Measurements from ENCODE around the gene RAPGEF3.

Gene RAPGEF3

DNA sequence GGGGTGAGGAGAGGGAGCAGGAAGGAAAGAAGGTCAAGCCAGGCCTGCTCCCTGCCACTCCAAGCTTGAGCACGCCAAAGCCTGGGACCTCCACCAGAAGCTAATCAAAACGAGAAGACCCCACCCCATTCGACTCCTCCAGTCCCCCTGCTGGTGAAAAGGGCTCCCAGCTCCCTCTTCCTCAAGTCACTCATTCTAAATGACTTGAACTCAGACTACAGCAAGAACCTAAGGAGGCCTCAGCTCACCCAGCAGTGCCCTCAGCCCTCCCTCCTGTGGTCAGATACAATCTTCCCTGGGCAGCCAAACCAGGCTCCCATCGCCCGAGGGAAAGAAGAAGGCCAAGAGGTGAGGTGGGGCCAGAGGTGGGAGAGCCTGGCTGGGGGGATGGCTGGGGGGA is 43.6 kb upstream of the RAPGEF3 start:
- DNase-seq (ENCODE audit: extremely low read depth, low read depth), result no peak
- TF ChIP-seq, protein P1, sequence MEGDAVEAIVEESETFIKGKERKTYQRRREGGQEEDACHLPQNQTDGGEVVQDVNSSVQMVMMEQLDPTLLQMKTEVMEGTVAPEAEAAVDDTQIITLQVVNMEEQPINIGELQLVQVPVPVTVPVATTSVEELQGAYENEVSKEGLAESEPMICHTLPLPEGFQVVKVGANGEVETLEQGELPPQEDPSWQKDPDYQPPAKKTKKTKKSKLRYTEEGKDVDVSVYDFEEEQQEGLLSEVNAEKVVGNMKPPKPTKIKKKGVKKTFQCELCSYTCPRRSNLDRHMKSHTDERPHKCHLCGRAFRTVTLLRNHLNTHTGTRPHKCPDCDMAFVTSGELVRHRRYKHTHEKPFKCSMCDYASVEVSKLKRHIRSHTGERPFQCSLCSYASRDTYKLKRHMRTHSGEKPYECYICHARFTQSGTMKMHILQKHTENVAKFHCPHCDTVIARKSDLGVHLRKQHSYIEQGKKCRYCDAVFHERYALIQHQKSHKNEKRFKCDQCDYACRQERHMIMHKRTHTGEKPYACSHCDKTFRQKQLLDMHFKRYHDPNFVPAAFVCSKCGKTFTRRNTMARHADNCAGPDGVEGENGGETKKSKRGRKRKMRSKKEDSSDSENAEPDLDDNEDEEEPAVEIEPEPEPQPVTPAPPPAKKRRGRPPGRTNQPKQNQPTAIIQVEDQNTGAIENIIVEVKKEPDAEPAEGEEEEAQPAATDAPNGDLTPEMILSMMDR (IDR thresholded peaks at IDR 0.05; ENCODE audit: low read depth, low read length), result peak; percentile 19; the same call in 1 of the 2 replicates

DNA sequence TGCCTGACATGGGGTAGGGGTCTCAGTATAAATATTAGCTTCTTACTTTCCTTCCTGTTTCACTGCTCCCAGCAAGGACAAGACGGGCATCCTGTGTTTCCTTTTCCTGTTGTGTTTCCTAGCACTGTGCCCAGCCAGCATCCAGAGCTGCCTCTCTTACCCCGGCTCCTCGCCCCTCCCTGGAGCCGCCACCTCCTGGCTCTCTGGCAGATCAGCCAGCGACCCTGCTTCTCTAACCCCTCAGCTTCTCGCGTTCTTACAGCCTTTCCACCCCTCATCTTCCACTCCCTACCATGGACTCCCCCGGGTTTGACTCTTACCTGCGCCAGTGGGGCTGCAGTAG is 43.2 kb upstream of the RAPGEF3 start:
- TF ChIP-seq, protein P1 (IDR thresholded peaks at IDR 0.05; ENCODE audit: low read depth, low read length), result no peak
- no peak for DNase-seq (ENCODE audit: extremely low read depth, low read depth)

DNA sequence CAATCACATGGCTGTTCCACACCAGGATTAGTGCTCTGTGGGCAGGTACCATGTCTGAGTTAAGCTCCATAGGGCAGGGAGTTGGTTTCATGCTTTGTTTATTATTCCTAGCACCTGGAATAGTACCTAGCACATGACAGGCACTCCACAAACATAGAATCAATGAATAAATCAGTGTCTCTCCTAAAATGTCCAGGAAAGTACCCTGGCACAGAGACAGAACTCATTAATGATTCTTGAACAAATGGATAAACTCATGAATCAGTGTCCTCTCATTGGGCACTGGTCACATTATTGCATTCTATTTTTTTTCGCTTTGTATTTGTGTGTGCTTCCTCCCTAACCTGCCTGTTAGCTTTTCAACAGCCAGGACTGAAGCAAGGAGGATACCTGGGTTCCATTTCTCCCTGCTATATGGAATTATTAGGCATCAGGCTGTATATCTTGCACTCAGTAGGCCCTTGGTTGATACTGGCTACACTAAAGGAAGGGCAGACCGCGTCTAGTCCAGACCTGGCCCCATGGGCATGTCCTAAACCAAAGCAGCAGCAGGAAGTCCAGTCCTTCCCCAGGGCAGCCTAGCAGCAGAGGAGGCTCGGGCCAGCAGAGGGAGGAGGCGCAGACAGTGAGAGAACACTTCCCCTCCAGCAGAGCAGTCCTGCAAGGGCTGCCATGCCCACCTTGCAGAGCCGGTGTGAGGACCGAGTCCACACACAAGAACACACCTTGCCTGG is 42.7 kb upstream of the RAPGEF3 start:
- no peak for DNase-seq (ENCODE audit: extremely low read depth, low read depth)
- TF ChIP-seq, protein P1 (IDR thresholded peaks at IDR 0.05; ENCODE audit: low read depth, low read length), result peak; percentile 22

DNA sequence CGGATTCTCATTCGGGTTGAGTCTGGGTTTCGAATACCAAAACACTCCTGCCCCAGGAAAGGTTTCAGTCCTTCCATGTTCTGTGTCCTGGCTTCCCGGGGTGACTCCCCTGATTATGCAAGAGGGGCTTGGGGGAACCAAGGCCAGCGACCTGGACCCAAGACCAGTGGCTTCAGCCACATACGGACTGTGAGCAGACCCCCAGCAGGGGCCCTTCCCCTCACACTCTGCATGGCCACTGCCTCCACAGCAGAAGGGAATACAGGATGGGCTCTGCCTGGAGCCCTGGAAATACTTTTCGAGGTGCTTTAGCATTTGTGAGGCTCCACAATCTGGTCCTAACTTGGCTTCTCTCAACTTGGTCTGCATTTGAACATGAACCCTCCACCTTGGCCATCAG is 41.9 kb upstream of the RAPGEF3 start:
- TF ChIP-seq, protein P1 (IDR thresholded peaks at IDR 0.05; ENCODE audit: low read depth, low read length), result no peak
- DNase-seq (ENCODE audit: extremely low read depth, low read depth), result no peak

DNA sequence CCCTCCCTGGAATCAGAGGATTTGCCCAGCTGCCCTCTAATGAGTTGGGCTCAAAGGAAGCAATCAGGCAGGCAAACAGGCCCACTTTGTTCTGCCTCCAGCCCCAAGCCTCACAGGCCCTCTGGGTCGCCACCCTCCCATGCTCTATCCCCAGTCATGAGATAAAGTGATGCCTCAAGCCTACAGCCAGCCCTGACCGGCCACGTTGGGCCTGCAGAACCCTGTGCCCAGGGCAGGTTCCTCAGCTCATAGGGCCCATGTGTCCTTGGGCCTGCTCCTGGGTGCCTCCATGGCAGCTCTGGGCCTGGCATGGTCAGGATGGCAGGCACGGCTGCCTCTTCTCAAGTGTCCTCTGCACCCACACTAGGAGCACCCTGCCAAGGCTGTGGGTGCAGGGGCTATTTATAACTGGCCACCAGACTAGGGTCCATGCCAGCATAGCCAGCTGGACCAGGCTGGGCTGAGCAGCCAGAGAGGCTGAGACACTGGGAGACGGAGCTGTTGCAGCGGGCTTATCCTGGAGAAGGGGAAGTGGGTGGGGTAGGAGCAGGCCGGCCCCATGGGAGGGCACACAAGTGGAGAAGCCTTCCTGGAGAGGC is 40.8 kb upstream of the RAPGEF3 start:
- TF ChIP-seq, protein P1 (IDR thresholded peaks at IDR 0.05; ENCODE audit: low read depth, low read length), result no peak
- no peak for DNase-seq (ENCODE audit: extremely low read depth, low read depth)

DNA sequence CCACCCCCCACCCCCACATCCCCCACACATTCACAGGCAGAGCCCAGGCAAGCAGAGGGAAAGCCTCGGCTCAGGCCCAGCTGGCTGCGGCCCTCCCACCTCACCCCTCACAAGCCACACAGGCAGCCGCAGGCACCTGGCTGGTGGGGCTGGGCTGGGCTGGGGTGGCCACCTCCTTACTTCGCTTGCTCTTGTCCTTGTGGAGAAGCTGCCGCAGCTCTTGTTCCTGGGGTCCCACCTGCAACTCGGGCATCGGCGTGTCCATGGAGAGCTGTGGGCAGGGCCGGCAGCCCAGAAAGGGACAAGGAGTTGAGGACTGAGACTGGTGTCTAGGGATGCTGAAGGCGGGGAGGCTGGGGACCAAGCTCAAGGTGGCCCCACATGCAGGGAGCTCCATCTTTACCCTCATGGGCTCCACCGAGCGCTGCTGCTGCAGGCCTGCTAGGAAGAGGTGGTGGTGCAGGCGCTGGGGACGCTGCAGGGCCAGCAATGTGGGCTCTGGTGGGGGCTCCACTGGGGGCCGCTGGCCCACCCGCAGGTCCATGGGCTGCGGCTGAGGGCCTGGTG is 39.8 kb upstream of the RAPGEF3 start:
- TF ChIP-seq, protein P1 (IDR thresholded peaks at IDR 0.05; ENCODE audit: low read depth, low read length), result no peak
- DNase-seq (ENCODE audit: extremely low read depth, low read depth), result no peak

DNA sequence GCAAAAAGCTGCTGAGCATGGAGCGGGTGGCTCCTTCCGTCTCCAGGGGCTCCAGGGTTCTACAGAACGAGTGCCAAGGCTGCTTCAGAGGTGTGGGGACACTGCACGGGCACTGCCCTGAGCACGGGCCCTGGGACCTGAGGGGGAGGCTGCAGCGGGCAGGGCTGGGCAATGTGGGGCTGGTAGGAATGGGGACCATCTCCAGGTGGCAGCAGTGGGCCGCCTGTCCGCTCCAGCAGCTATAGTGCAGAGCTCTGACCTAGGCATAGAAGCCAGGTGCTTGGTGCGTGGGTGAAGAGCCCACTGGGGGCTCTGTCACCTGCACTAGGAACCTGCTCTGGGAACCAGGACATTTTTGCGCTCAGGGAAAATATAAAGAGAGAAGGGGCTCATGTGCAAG is 38.8 kb upstream of the RAPGEF3 start:
- TF ChIP-seq, protein P1 (IDR thresholded peaks at IDR 0.05; ENCODE audit: low read depth, low read length), result peak; percentile 16
- DNase-seq (ENCODE audit: extremely low read depth, low read depth), result no peak
